Endothelial cell of umbilical vein (primary cell): ENCODE measurements around the gene TNIK. TPM values are rescaled to one million over a fixed set of nuclear protein-coding genes. Genes with fewer than 3 reads are reported as not detected.

Experiments used
- BruUV-seq: library from RNA; stranded (reverse); fragments of 400-500 nt; replicated peaks from 2 replicates; lab custom pipeline; 2021; lab: Mats Ljungman, UMichigan
- CTCF ChIA-PET: fragments of 300-600, 350-600 bp; sonication (Branson Sonifier 250); formaldehyde crosslinking; loops from one replicate; lab custom pipeline; 2021; ENCODE audit warnings: antibody characterized with exemption, inconsistent platforms; lab: Charles Lee
- POLR2A ChIA-PET: fragments of 300-600, 350-600 bp; sonication (Branson Sonifier 250); formaldehyde crosslinking; loops from one replicate; lab custom pipeline; 2021; ENCODE audit warnings: antibody characterized with exemption, inconsistent platforms; lab: Charles Lee
- DNase-seq: peaks from one replicate; pipeline ENCODE4 v3.0.0-alpha.2; 2011; ENCODE audit warnings: low read depth, low spot score
- FAIRE-seq: peaks from 2 replicates; lab custom pipeline; 2011; peaks lifted over from hg19 to GRCh38; lab: Jason Lieb, UNC
- H2AFZ ChIP-seq: 2 replicates; pipeline ENCODE4 v1.6.0; 2012; ENCODE audit warnings: low read depth, low read length, control low read depth, inconsistent platforms
- H3K27ac ChIP-seq: 2 replicates; pipeline ENCODE4 v1.5.1; 2011; ENCODE audit warnings: low read depth, mild to moderate bottlenecking, control low read depth, low read length, moderate library complexity; ENCODE audit not compliant: insufficient read depth
- H3K27me3 ChIP-seq, 2 experiments: 2 replicates each; pipeline versions ENCODE4 v1.6.0 to v1.6.1; 2011; ENCODE audit warnings: low read length in 2 of 2, mixed read lengths in 1 of 2; ENCODE audit not compliant: control insufficient read depth in 2 of 2, insufficient read depth in 2 of 2
- H3K36me3 ChIP-seq, 2 experiments: 2 replicates in 1 of 2; 3 replicates in 1 of 2; pipeline ENCODE4 v1.5.1; 2011; ENCODE audit warnings: low read length in 2 of 2, mild to moderate bottlenecking in 1 of 2, moderate library complexity in 1 of 2; ENCODE audit not compliant: control insufficient read depth in 2 of 2, insufficient read depth in 2 of 2; ENCODE audit errors: extremely low read depth in 1 of 2
- H3K4me1 ChIP-seq: 3 replicates; pipeline ENCODE4 v1.5.1; 2011; ENCODE audit warnings: mild to moderate bottlenecking, low read length; ENCODE audit not compliant: control insufficient read depth, insufficient read depth; ENCODE audit errors: extremely low read depth
- H3K4me2 ChIP-seq: 2 replicates; pipeline ENCODE4 v1.6.1; 2011; ENCODE audit warnings: low read length, control low read depth, mixed read lengths; ENCODE audit not compliant: insufficient read depth
- H3K4me3 ChIP-seq, 3 experiments: fragments of 200-600 bp in 1 of 3; sonication (generic), shearing (Covaris generic) in 1 of 3; replicated peaks in 1 of 3; 2 replicates each; pipeline ENCODE4 v1.5.1; 2011 to 2016; ENCODE audit warnings: control low read depth in 3 of 3, low read length in 3 of 3, mild to moderate bottlenecking in 2 of 3, inconsistent platforms in 1 of 3, low read depth in 1 of 3, moderate library complexity in 1 of 3; ENCODE audit not compliant: insufficient read depth in 1 of 3
- H3K79me2 ChIP-seq: 2 replicates; pipeline ENCODE4 v1.6.0; 2012; ENCODE audit warnings: low read length, inconsistent platforms; ENCODE audit not compliant: control insufficient read depth, insufficient read depth
- H3K9ac ChIP-seq: replicated peaks from 2 replicates; pipeline ENCODE3; 2011; ENCODE audit warnings: low read length, control low read depth; ENCODE audit not compliant: insufficient read depth; ENCODE audit errors: extremely low read depth
- H3K9me1 ChIP-seq: replicated peaks from 3 replicates; pipeline ENCODE4 v1.6.0; 2011; ENCODE audit warnings: mild to moderate bottlenecking, low read length; ENCODE audit not compliant: control insufficient read depth, insufficient read depth; ENCODE audit errors: extremely low read depth
- H3K9me3 ChIP-seq: replicated peaks from 2 replicates; pipeline ENCODE4 v1.5.1; 2012; ENCODE audit warnings: low read length, inconsistent platforms; ENCODE audit not compliant: control insufficient read depth, insufficient read depth
- H4K20me1 ChIP-seq: replicated peaks from 2 replicates; pipeline ENCODE3; 2011; ENCODE audit warnings: mild to moderate bottlenecking, low read length; ENCODE audit not compliant: control insufficient read depth, insufficient read depth; ENCODE audit errors: extremely low read depth
- CTCF ChIP-seq, 2 donors: IDR thresholded peaks; 1 replicate in 1 of 2; 2 replicates in 1 of 2; pipeline ENCODE4 v1.5.1; 2011; ENCODE audit warnings: low read length in 2 of 2, mild to moderate bottlenecking in 2 of 2, moderate library complexity in 2 of 2, control low read depth in 1 of 2, inconsistent platforms in 1 of 2, low read depth in 1 of 2; ENCODE audit not compliant: insufficient read depth in 1 of 2; ENCODE audit errors: extremely low read depth in 1 of 2
- EZH2 ChIP-seq: IDR thresholded peaks from 2 replicates; pipeline ENCODE4 v1.6.1; 2012; ENCODE audit warnings: borderline replicate concordance, low read depth, mild to moderate bottlenecking, moderate library complexity, low read length, inconsistent platforms; ENCODE audit not compliant: severe bottlenecking
- FOS ChIP-seq: IDR thresholded peaks from 2 replicates; pipeline ENCODE4 v1.6.1; 2011; ENCODE audit warnings: mild to moderate bottlenecking, low read length, moderate library complexity, borderline replicate concordance; ENCODE audit not compliant: insufficient read depth
- GATA2 ChIP-seq: IDR thresholded peaks from 2 replicates; pipeline ENCODE4 v1.7.0; 2011; ENCODE audit warnings: low read depth, mild to moderate bottlenecking, moderate library complexity, mixed read lengths, low read length; ENCODE audit not compliant: insufficient read length, insufficient read depth
- JUN ChIP-seq: IDR thresholded peaks from 2 replicates; pipeline ENCODE4 v1.6.1; 2011; ENCODE audit warnings: borderline replicate concordance, low read depth; ENCODE audit not compliant: insufficient read length, insufficient read depth
- MAX ChIP-seq: IDR thresholded peaks from 2 replicates; pipeline ENCODE4 v1.6.1; 2011; ENCODE audit not compliant: insufficient read depth, insufficient read length
- MYC ChIP-seq: IDR thresholded peaks from one replicate; pipeline ENCODE4 v1.6.1; 2011; ENCODE audit warnings: mild to moderate bottlenecking, low read depth, low read length
- POLR2A ChIP-seq: IDR thresholded peaks from 2 replicates; pipeline ENCODE4 v1.6.1; 2012; ENCODE audit warnings: low read depth, mild to moderate bottlenecking, control low read depth, low read length
- POLR2AphosphoS5 ChIP-seq: IDR thresholded peaks from 2 replicates; pipeline ENCODE4 v1.6.1; 2012; ENCODE audit warnings: low read depth, mild to moderate bottlenecking, control low read depth, low read length, moderate library complexity; ENCODE audit not compliant: insufficient read depth
- dilution Hi-C: fragments of 300-500 bp; cut with MboI; formaldehyde crosslinking; loops from one replicate; pipeline ENCODE4 v1.15.0; 2019; ENCODE audit warnings: low sequenced_read_pairs; ENCODE audit not compliant: extremely low pct_ligation_motif_present
- intact Hi-C: fragments of 100-400 bp; cut with micrococcal nuclease; formaldehyde crosslinking; loops from one replicate; pipeline ENCODE4 v1.10.0; 2022
- polyA plus RNA-seq, 4 experiments: library from polyadenylated mRNA; depleted of rRNA in 3 of 4; stranded (reverse) in 3 of 4; unstranded in 1 of 4; fragments of >200 nt; gene quantifications; 2 replicates each; pipeline versions ENCODE4 v1.2.1 to v1.2.3, GENCODE V29; 2011 to 2012; ENCODE audit warnings: missing spikeins in 1 of 4
- total RNA-seq: library from RNA; stranded (reverse); gene quantifications from 2 replicates; pipeline ENCODE4 v1.2.3, GENCODE V29; 2021

The TNIK gene
- total and polyA plus RNA-seq, 2 donors (not counting 3 experiments of a cell fraction or from before 2014, with no cell fraction given), result 10.9 to 39.7 TPM

- FAIRE-seq, result no peak
- DNase-seq, result no peak
- Histone ChIP-seq H3K4me2 (no peak overlapping the region), H3K27me3 (no peaks in the 10 kb centered on the region), H3K9ac (no peak overlapping the region), H3K9me3 (no peaks in the 10 kb centered on the region), H3K36me3 (no peaks in the 10 kb centered on the region), H3K4me1 (no peaks in the 10 kb centered on the region), H2AFZ (no peak overlapping the region), H3K79me2 (no peaks in the 10 kb centered on the region), H3K27ac (no peak overlapping the region), H3K4me3 (no peak overlapping the region), H4K20me1 (no peaks in the 10 kb centered on the region), H3K9me1 (no peaks in the 10 kb centered on the region)
- BruUV-seq, result no TSS peak
- no peak for TF ChIP-seq CTCF (IDR thresholded peaks at IDR 0.05; ENCODE audit: extremely low read depth in 1 of 2, insufficient read depth in 1 of 2, low read depth in 1 of 2, low read length in 2 of 2)
- TF ChIP-seq POLR2A, result no peak
- no peak for TF ChIP-seq MYC
- TF ChIP-seq POLR2AphosphoS5, result no peak
- TF ChIP-seq EZH2, result no peak
- no peak for TF ChIP-seq JUN
- no peak for TF ChIP-seq FOS
- no peak for TF ChIP-seq GATA2
- no peak for TF ChIP-seq MAX
- CTCF ChIA-PET, result interaction anchor here (0.6 kb wide), 1 partner anchor 113 kb away, joined by 3 read pairs; no protein-coding TSS in a partner anchor
- intact Hi-C loops, result no loop called here
- dilution Hi-C loops, result no loop called here
- POLR2A ChIA-PET, result no interaction called here
Measured at GRCh38 chr3:171470714-171471227, 10.6 kb upstream of the TNIK start.
